ENCODE measurements around the gene HNRNPLL.

The HNRNPLL gene

DNA sequence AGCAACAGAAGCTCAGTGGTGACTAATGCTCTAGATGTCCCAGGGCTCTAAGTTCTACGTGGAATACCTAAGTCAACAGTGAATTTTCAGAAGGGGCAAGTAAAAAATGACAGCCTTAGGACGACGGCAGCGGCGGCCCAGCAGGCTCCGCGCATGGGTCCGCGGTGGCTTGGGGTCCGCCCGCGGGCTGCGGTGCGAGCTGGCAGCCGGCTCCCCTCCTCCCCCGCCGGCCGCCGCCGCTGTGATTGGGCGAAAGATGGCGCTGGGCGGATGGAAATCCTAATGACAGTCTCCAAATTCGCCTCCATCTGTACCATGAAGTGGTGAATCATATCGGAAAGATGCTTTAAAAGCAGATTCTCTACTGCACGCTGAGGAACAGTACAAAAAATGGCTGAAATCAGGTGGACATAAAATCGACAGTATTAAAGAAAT is 74.7 kb downstream of the HNRNPLL start:
- no peaks in the 10 kb centered on the region for H3K79me2 ChIP-seq (ENCODE audit: insufficient read depth, low read depth)
- H3K4me1 ChIP-seq (ENCODE audit: low read depth, poor library complexity, severe bottlenecking): no peaks in the 10 kb centered on the region
- H3K4me3 ChIP-seq (IDR thresholded peaks at IDR 0.05; ENCODE audit: insufficient read depth, low read depth, low read length): no peak overlapping the region
- no peaks in the 10 kb centered on the region for H4K20me1 ChIP-seq (ENCODE audit: insufficient read depth)
- H3K9ac ChIP-seq: no peak overlapping the region
- H3K27ac ChIP-seq: no peak overlapping the region
- no peaks in the 10 kb centered on the region; the same call in 1 of the 2 replicates for H3K36me3 ChIP-seq (ENCODE audit: insufficient read depth)
- H3K4me2 ChIP-seq: no peak overlapping the region
- no peaks in the 10 kb centered on the region for H3K27me3 ChIP-seq (ENCODE audit: insufficient read depth, low read depth)
- no peak overlapping the region for H2AFZ ChIP-seq (ENCODE audit: low read depth)
- TF ChIP-seq, protein P1, sequence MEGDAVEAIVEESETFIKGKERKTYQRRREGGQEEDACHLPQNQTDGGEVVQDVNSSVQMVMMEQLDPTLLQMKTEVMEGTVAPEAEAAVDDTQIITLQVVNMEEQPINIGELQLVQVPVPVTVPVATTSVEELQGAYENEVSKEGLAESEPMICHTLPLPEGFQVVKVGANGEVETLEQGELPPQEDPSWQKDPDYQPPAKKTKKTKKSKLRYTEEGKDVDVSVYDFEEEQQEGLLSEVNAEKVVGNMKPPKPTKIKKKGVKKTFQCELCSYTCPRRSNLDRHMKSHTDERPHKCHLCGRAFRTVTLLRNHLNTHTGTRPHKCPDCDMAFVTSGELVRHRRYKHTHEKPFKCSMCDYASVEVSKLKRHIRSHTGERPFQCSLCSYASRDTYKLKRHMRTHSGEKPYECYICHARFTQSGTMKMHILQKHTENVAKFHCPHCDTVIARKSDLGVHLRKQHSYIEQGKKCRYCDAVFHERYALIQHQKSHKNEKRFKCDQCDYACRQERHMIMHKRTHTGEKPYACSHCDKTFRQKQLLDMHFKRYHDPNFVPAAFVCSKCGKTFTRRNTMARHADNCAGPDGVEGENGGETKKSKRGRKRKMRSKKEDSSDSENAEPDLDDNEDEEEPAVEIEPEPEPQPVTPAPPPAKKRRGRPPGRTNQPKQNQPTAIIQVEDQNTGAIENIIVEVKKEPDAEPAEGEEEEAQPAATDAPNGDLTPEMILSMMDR (conservative IDR thresholded peaks at IDR 0.05; ENCODE audit: low read depth, low read length): no peak

DNA sequence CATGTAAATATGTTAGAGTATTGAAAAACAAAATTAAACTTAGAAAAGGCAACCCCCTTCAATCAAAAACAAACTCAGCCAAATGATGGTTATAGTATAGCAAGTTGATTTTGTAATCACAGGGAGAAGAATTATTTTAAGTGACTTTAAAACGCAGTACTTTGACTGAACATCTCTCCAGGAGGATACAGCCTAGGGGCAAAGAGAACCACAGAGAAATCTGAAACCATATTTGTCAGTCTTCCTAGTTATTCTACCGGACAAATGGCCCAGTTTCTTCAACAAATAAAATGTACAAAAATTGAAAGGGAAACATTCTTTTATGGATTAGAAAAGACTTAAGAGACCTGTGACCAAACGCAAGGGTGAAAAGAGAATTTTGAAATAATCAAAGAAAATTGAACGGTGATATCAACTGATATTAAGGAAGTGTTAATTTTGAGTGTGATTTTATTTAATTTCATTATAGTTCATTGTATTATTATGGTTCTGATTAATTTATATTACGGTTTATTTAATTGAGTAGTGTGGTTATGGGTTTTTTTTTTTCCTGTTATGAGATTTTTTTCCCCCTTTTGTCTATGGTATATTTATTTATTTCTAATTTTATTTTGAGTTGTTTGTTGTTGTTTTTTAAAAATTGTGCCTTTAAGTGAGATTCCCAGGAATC is 75.3 kb downstream of the HNRNPLL start:
- no peak overlapping the region for H2AFZ ChIP-seq (ENCODE audit: low read depth)
- H3K79me2 ChIP-seq (ENCODE audit: insufficient read depth, low read depth): no peaks in the 10 kb centered on the region
- no peaks in the 10 kb centered on the region for H3K27me3 ChIP-seq (ENCODE audit: insufficient read depth, low read depth)
- H3K4me1 ChIP-seq (ENCODE audit: low read depth, poor library complexity, severe bottlenecking): no peaks in the 10 kb centered on the region
- H3K36me3 ChIP-seq (ENCODE audit: insufficient read depth): no peaks in the 10 kb centered on the region; the same call in 1 of the 2 replicates
- TF ChIP-seq, protein P1 (conservative IDR thresholded peaks at IDR 0.05; ENCODE audit: low read depth, low read length): no peak
- H3K4me2 ChIP-seq: no peak overlapping the region
- no peak overlapping the region for H3K9ac ChIP-seq
- H3K27ac ChIP-seq: no peak overlapping the region
- H3K4me3 ChIP-seq (IDR thresholded peaks at IDR 0.05; ENCODE audit: insufficient read depth, low read depth, low read length): no peak overlapping the region
- no peaks in the 10 kb centered on the region for H4K20me1 ChIP-seq (ENCODE audit: insufficient read depth)

DNA sequence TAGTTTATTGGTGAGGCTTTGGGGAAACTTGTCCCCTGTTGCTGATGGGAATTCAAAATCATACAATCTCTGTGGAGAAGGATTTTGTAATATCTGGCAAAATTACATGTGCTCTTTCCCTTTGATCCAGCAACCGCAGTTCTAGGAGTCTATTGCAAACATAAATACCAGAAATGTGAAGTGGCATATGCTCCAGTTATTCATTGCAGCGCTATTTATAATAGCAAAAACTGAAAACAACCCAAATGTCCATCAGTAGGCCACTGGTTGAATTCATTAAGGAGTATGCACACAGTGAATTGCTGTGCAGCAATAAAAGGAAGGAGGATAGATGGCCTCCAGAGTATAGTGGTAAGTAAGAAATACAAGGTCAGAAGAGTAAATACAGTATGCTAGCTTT is 76.5 kb downstream of the HNRNPLL start:
- Histone ChIP-seq H3K79me2 (ENCODE audit: insufficient read depth, low read depth) (no peaks in the 10 kb centered on the region), H3K27me3 (ENCODE audit: insufficient read depth, low read depth) (no peaks in the 10 kb centered on the region), H3K27ac (no peak overlapping the region), H3K4me3 (IDR thresholded peaks at IDR 0.05; ENCODE audit: insufficient read depth, low read depth, low read length) (no peak overlapping the region), H3K36me3 (ENCODE audit: insufficient read depth) (no peaks in the 10 kb centered on the region; the same call in 1 of the 2 replicates), H3K4me1 (ENCODE audit: low read depth, poor library complexity, severe bottlenecking) (no peaks in the 10 kb centered on the region), H3K4me2 (no peak overlapping the region), H4K20me1 (ENCODE audit: insufficient read depth) (no peaks in the 10 kb centered on the region), H2AFZ (ENCODE audit: low read depth) (no peak overlapping the region), H3K9ac (no peak overlapping the region)
- TF ChIP-seq, protein P1 (conservative IDR thresholded peaks at IDR 0.05; ENCODE audit: low read depth, low read length): no peak

DNA sequence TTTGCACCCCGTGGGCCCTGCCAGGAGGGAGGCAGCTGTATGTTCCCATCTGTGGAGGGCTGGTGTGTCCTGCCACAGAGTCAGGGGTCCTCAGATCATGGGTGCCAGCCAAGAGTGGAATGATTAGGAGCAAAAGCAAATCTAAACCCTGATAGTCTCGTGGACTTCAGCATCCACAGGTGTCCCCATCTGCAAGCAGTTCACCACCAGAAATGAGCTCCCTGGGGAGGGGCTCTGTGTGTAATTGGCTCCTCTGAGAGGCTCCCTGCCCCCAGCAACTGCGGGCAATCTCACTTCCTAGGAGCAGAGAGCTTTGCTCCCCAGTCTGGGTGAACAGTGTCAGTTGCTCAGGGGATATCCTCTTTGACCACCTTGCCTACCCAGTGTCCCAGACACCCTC is 78.1 kb downstream of the HNRNPLL start:
- no peak overlapping the region for H3K4me3 ChIP-seq (IDR thresholded peaks at IDR 0.05; ENCODE audit: insufficient read depth, low read depth, low read length)
- no peak overlapping the region for H2AFZ ChIP-seq (ENCODE audit: low read depth)
- no peaks in the 10 kb centered on the region for H3K4me1 ChIP-seq (ENCODE audit: low read depth, poor library complexity, severe bottlenecking)
- no peak overlapping the region for H3K9ac ChIP-seq
- H4K20me1 ChIP-seq (ENCODE audit: insufficient read depth): no peaks in the 10 kb centered on the region
- no peak overlapping the region for H3K4me2 ChIP-seq
- H3K27ac ChIP-seq: no peak overlapping the region
- H3K27me3 ChIP-seq (ENCODE audit: insufficient read depth, low read depth): no peaks in the 10 kb centered on the region
- no peaks in the 10 kb centered on the region; the same call in 1 of the 2 replicates for H3K36me3 ChIP-seq (ENCODE audit: insufficient read depth)
- TF ChIP-seq, protein P1 (conservative IDR thresholded peaks at IDR 0.05; ENCODE audit: low read depth, low read length): no peak
- no peaks in the 10 kb centered on the region for H3K79me2 ChIP-seq (ENCODE audit: insufficient read depth, low read depth)

Measured in KMS-11 (cell line).